Neural cell (in vitro differentiated cells): Measurements from ENCODE around the gene SHISA7.

Experiments
- EP300 ChIP-seq: fragments of 450-650 bp; conservative IDR thresholded peaks from 2 replicates; pipeline ENCODE4 v1.6.1; 2014; ENCODE audit warnings: antibody characterized with exemption, mild to moderate bottlenecking, moderate library complexity; ENCODE audit not compliant: poor library complexity, severe bottlenecking
- MXI1 ChIP-seq: fragments of 450-650 bp; conservative IDR thresholded peaks from 2 replicates; pipeline ENCODE4 v1.6.1; 2014; ENCODE audit warnings: antibody characterized with exemption, mild to moderate bottlenecking; ENCODE audit not compliant: poor library complexity, severe bottlenecking
- POLR2AphosphoS5 ChIP-seq: IDR thresholded peaks from 2 replicates; pipeline ENCODE4 v1.6.1; 2012
- RAD21 ChIP-seq: fragments of 450-650 bp; conservative IDR thresholded peaks from 2 replicates; pipeline ENCODE4 v1.6.1; 2014; ENCODE audit warnings: antibody characterized with exemption, mild to moderate bottlenecking, moderate library complexity
- SMC3 ChIP-seq: fragments of 450-650 bp; conservative IDR thresholded peaks from 2 replicates; pipeline ENCODE4 v1.6.1; 2014; ENCODE audit warnings: antibody characterized with exemption, mild to moderate bottlenecking, moderate library complexity; ENCODE audit not compliant: poor library complexity
- TAF1 ChIP-seq: IDR thresholded peaks from 2 replicates; pipeline ENCODE4 v1.6.1; 2012; ENCODE audit warnings: low read depth
- TF ChIP-seq, protein P1 (sequence below): fragments of 450-650 bp; IDR thresholded peaks from 2 replicates; pipeline ENCODE4 v1.5.1; 2014; ENCODE audit warnings: antibody characterized with exemption, mild to moderate bottlenecking, moderate library complexity; ENCODE audit not compliant: poor library complexity, severe bottlenecking

DNA sequence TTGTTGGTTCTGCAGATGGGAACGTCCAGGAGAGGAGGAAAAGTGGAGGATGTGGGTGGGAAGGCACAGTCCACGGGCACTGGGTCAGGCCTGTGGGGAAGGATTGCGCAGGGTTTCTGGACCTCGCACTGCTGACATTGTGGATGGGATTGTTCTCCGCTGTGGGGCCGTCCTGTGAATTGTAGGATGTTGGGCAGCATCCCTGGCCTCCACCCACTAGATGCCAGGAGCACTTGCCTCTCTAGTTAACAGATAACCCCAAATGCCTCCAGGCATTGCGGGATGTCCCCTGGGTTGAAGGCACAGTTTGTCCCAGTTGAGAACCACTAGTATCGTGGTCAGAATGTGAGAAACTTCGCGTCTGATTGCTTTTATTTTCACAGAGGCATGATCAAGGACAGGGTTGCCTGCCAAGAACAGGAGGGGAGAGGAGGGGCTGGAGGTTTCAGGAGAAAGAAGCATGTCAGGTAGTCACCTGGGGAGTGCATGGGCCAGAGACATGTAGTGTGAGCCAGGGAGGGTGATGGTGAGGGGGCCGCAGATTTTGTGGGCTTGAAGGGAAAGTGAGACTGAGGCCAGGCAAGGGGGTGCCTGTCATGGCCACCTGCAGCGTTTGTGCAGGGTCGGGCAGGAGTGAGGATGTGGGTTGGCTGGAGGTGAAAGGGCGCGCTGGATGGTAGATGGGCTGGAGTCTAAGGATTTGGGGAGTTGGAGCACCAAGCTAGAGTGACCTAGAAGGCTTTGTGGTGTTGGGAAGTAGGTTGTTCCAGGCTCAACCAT is 36.5 kb upstream of the SHISA7 start:
- TF ChIP-seq, protein P1, sequence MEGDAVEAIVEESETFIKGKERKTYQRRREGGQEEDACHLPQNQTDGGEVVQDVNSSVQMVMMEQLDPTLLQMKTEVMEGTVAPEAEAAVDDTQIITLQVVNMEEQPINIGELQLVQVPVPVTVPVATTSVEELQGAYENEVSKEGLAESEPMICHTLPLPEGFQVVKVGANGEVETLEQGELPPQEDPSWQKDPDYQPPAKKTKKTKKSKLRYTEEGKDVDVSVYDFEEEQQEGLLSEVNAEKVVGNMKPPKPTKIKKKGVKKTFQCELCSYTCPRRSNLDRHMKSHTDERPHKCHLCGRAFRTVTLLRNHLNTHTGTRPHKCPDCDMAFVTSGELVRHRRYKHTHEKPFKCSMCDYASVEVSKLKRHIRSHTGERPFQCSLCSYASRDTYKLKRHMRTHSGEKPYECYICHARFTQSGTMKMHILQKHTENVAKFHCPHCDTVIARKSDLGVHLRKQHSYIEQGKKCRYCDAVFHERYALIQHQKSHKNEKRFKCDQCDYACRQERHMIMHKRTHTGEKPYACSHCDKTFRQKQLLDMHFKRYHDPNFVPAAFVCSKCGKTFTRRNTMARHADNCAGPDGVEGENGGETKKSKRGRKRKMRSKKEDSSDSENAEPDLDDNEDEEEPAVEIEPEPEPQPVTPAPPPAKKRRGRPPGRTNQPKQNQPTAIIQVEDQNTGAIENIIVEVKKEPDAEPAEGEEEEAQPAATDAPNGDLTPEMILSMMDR, result no peak
- TF ChIP-seq EP300, result no peak
- no peak for TF ChIP-seq SMC3
- TF ChIP-seq POLR2AphosphoS5, result no peak
- no peak for TF ChIP-seq TAF1
- TF ChIP-seq MXI1, result no peak
- TF ChIP-seq RAD21, result no peak
